ENCODE data around the gene ATP1B4.

Gene ATP1B4

GRCh38 chrX:120372667-120373370 lies 10.9 kb downstream of the ATP1B4 start:
- DNase-seq (ENCODE audit: low read depth in 2 of 2) = no peak

GRCh38 chrX:120377179-120377578 lies 15.3 kb downstream of the ATP1B4 start:
- no peak for DNase-seq (ENCODE audit: low read depth in 2 of 2)

- DNase-seq (ENCODE audit: low read depth in 2 of 2) = no peak
These were observed 15.8 kb downstream of the ATP1B4 start for GRCh38 chrX:120377715-120378114.

- DNase-seq (ENCODE audit: low read depth in 2 of 2) = no peak
These were observed 16.7 kb downstream of the ATP1B4 start for GRCh38 chrX:120378570-120378969.

- DNase-seq (ENCODE audit: low read depth in 2 of 2) = no peak
These were observed 18.2 kb downstream of the ATP1B4 start for GRCh38 chrX:120379937-120380681.

GRCh38 chrX:120380699-120381098 lies 18.8 kb downstream of the ATP1B4 start:
- DNase-seq (ENCODE audit: low read depth in 2 of 2) = no peak

GRCh38 chrX:120401301-120401700 lies 39.4 kb downstream of the ATP1B4 start:
- DNase-seq (ENCODE audit: low read depth in 2 of 2) = no peak

- DNase-seq (ENCODE audit: low read depth in 2 of 2) = no peak
These were observed 40.5 kb downstream of the ATP1B4 start for GRCh38 chrX:120402369-120402768.

- DNase-seq (ENCODE audit: low read depth in 2 of 2) = no peak
These were observed 44.7 kb downstream of the ATP1B4 start for GRCh38 chrX:120406638-120407037.

- DNase-seq (ENCODE audit: low read depth in 2 of 2) = no peak
These were observed 46.3 kb downstream of the ATP1B4 start for GRCh38 chrX:120408168-120408567.

GRCh38 chrX:120419463-120419862 lies 57.6 kb downstream of the ATP1B4 start:
- DNase-seq (ENCODE audit: low read depth in 2 of 2) = no peak

- no peak for DNase-seq (ENCODE audit: low read depth in 2 of 2)
These were observed 64.7 kb downstream of the ATP1B4 start for GRCh38 chrX:120426599-120426998.

- DNase-seq (ENCODE audit: low read depth in 2 of 2) = no peak
These were observed 66.4 kb downstream of the ATP1B4 start for GRCh38 chrX:120428309-120428708.

GRCh38 chrX:120429776-120430540 lies 68.1 kb downstream of the ATP1B4 start:
- DNase-seq (ENCODE audit: low read depth in 2 of 2) = no peak

Data from stimulated activated CD8-positive, alpha-beta memory T cell treated with anti-CD3 and anti-CD28 coated beads, Interleukin-7, amount 100 ng/mL, for 4 hours (primary cell).